Measurements from ENCODE around the gene ABCB10. TPM values are rescaled to one million over a fixed set of nuclear protein-coding genes. Genes with fewer than 3 reads are reported as not detected.
A peak's percentile ranks its signal among the peaks of the same experiment; 100 is the strongest.

ABCB10 gene
- total and polyA plus RNA-seq, 10 donors, result 6.9 to 21.9 (median 15.7) TPM

- intact Hi-C loops (cut with DNase I; ENCODE audit: low total_unique reads), result no loop called here
- H3K4me3 ChIP-seq, result no peak overlapping the region
- H3K36me3 ChIP-seq, result peaks cover 0 to 11% (median 4%) of the 10 kb centered on the region in 6 donors
Observed at GRCh38 chr1:229509576-229509975, 48.9 kb downstream of the ABCB10 start.

GRCh38 chr1:229508823-229509337 is 49.6 kb downstream of the ABCB10 start:
- DNase-seq, result no peak
- intact Hi-C loops (cut with DNase I; ENCODE audit: low total_unique reads), result no loop called here
- TF ChIP-seq POLR2A (IDR thresholded peaks at IDR 0.05) (no peak), CTCF (IDR thresholded peaks at IDR 0.05 in 8 of 11, conservative IDR thresholded peaks at IDR 0.05 in 3 of 11) (no peak), POLR2AphosphoS5 (IDR thresholded peaks at IDR 0.05) (no peak)
- Histone ChIP-seq H3K36me3 (peaks cover 0 to 18% (median 5%) of the 10 kb centered on the region in 6 donors), H3K4me3 (peak overlapping the region; percentile 12 to 99 (median 88)), H3K27me3 (replicated peaks in 1 of 7) (no peaks in the 10 kb centered on the region), H3K9me3 (no peaks in the 10 kb centered on the region), H3K4me1 (peaks cover 14 to 38% (median 26%) of the 10 kb centered on the region in 6 donors), H3K27ac (peak overlapping the region; percentile 90 to 96 (median 96))
- 82 to 88% (median 87%) methylated on average over 7 of the region's 7 CpGs for WGBS, 5 donors

More at GRCh38 chr1:229509576-229509975, 48.9 kb downstream of the ABCB10 start:
- WGBS, 5 donors, result 46 to 82% (median 69%) methylated on average over 2 of the region's 2 CpGs
- Histone ChIP-seq H3K27me3 (replicated peaks in 1 of 7) (no peaks in the 10 kb centered on the region), H3K27ac (no peak overlapping the region), H3K9me3 (no peaks in the 10 kb centered on the region), H3K4me1 (peaks cover 14 to 42% (median 28%) of the 10 kb centered on the region in 6 donors)
- TF ChIP-seq POLR2A (IDR thresholded peaks at IDR 0.05), result no peak
- TF ChIP-seq CTCF (IDR thresholded peaks at IDR 0.05 in 8 of 11, conservative IDR thresholded peaks at IDR 0.05 in 3 of 11), result no peak
- TF ChIP-seq POLR2AphosphoS5 (IDR thresholded peaks at IDR 0.05), result no peak
- DNase-seq, result no peak

GRCh38 chr1:229507951-229508822 is 50.3 kb downstream of the ABCB10 start, which contains the start of gene NUP133:
Gene NUP133 (minus strand): TSS chr1:229508341. CDS start chr1:229508249, 92 bp downstream.
- H3K27ac ChIP-seq, result peak within 1 kb of the TSS; percentile 90 to 96 (median 96)
- DNase-seq, result peak; percentile 100
- no peaks in the 10 kb centered on the region for H3K27me3 ChIP-seq (replicated peaks in 1 of 7)
- WGBS, 5 donors, result 0 to 1% (median 1%) methylated on average over 52 to 65 of the region's 65 CpGs
- peak within 1 kb of the TSS; percentile 77 to 99 (median 89) for H3K4me3 ChIP-seq
- intact Hi-C loops (cut with DNase I; ENCODE audit: low total_unique reads), result no loop called here
- no peaks in the 10 kb centered on the region for H3K9me3 ChIP-seq
- peak; percentile 94 to 98 (median 98) for TF ChIP-seq POLR2AphosphoS5 (IDR thresholded peaks at IDR 0.05)
- TF ChIP-seq CTCF (IDR thresholded peaks at IDR 0.05 in 8 of 11, conservative IDR thresholded peaks at IDR 0.05 in 3 of 11), result peak in 3 of 11 experiments; percentile 7 to 23 (median 9)
- peak; percentile 7 to 83 (median 44) for TF ChIP-seq POLR2A (IDR thresholded peaks at IDR 0.05)
- H3K36me3 ChIP-seq, result peaks cover 0 to 25% (median 5%) of the 10 kb centered on the region in 6 donors
- peaks cover 14 to 38% (median 26%) of the 10 kb centered on the region in 6 donors for H3K4me1 ChIP-seq

GRCh38 chr1:229507502-229507901 is 51.0 kb downstream of the ABCB10 start:
- peaks cover 0 to 32% (median 5%) of the 10 kb centered on the region in 6 donors for H3K36me3 ChIP-seq
- 4 to 11% (median 9%) methylated on average over 5 of the region's 5 CpGs for WGBS, 5 donors
- TF ChIP-seq POLR2AphosphoS5 (IDR thresholded peaks at IDR 0.05) (no peak), POLR2A (IDR thresholded peaks at IDR 0.05) (no peak), CTCF (IDR thresholded peaks at IDR 0.05 in 8 of 11, conservative IDR thresholded peaks at IDR 0.05 in 3 of 11) (no peak)
- H3K27ac ChIP-seq, result peak overlapping the region; percentile 90 to 96 (median 96)
- no peaks in the 10 kb centered on the region for H3K27me3 ChIP-seq (replicated peaks in 1 of 7)
- no peak for DNase-seq
- H3K9me3 ChIP-seq, result no peaks in the 10 kb centered on the region
- peaks cover 14 to 38% (median 26%) of the 10 kb centered on the region in 6 donors for H3K4me1 ChIP-seq
- intact Hi-C loops (cut with DNase I; ENCODE audit: low total_unique reads), result no loop called here
- H3K4me3 ChIP-seq, result peak overlapping the region; percentile 77 to 99 (median 89)
